22Rv1 (cell line): ENCODE data around the gene SLC12A5.

Experiments
- H3K27ac ChIP-seq: fragments of 450-650 bp; 2 replicates; pipeline ENCODE4 v1.5.1; 2017
- CTCF ChIP-seq: fragments of 450-650 bp; IDR thresholded peaks from 2 replicates; pipeline ENCODE4 v1.5.1; 2017; ENCODE audit warnings: mild to moderate bottlenecking
- ZFX ChIP-seq: fragments of 450-650 bp; IDR thresholded peaks from 2 replicates; pipeline ENCODE4 v1.6.1; 2017; ENCODE audit warnings: antibody characterized with exemption, borderline replicate concordance

Gene SLC12A5

GRCh38 chr20:46071573-46071972 lies 42.6 kb downstream of the SLC12A5 start:
- H3K27ac ChIP-seq: no peak overlapping the region
- no peak for TF ChIP-seq CTCF
- no peak for TF ChIP-seq ZFX

DNA sequence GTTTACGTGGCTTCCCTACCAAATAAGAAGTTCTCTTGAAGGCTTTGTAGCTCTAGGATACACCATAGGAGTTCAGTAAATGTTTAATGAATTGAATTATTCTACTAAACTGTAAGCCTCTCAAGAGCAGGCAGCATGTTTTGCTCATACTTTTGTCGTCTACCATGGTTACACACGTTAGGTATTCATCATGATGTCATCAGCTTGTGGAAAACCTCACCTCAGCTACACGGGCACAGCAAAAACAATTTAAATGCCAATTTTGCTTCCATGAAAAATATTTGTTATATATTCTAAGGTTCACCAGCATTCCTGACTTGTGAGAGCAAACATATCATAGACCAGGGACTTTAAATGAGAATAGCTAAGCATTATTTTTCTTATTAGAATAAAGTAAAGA lies 44.0 kb downstream of the SLC12A5 start:
- no peak overlapping the region for H3K27ac ChIP-seq
- no peak for TF ChIP-seq CTCF
- TF ChIP-seq ZFX: no peak

GRCh38 chr20:46073443-46073842 lies 44.4 kb downstream of the SLC12A5 start:
- H3K27ac ChIP-seq: no peak overlapping the region
- no peak for TF ChIP-seq CTCF

DNA sequence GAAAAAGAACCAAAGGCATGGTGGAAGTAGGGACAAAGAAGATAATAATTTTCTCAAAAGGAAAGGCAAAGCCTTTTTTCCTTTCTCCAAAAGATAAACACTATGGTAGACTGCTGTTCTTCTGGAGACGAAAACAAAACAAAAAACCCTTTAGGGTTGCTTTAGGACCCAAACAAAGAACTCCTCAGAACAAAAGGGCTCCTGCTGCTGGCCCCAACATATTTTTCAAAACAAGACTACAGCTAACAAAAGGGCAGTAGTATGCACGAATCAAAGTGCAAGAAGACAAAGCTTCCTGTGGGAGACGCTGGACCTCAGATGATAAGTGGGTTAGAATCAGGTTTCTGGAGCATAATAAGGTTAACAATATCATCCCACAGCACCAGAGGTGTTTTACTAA lies 45.0 kb downstream of the SLC12A5 start:
- TF ChIP-seq CTCF: no peak
- TF ChIP-seq ZFX: no peak
- H3K27ac ChIP-seq: no peak overlapping the region

DNA sequence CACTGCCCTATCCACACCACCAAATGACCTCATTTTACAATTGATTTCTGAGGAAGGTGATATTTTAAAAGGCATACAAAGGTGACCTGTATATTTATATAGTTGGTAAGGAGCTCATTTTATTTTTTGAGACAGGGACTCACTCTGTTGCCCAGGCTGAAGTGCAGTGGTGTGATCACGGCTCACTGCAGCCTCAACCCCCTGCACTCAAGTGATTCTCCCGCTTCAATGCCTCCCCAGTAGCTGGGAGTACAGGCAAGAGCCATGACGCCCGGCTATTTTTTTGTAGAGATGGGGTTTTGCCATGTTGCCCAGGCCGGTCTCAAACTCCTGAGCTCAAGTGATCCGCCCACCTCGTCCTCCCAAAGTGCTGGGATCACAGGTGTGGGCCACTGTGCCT lies 47.8 kb downstream of the SLC12A5 start:
- no peak overlapping the region for H3K27ac ChIP-seq
- TF ChIP-seq ZFX (no peak), CTCF (no peak)

- TF ChIP-seq CTCF: no peak
- no peak for TF ChIP-seq ZFX
- H3K27ac ChIP-seq: no peak overlapping the region
These were observed 48.8 kb downstream of the SLC12A5 start for GRCh38 chr20:46077642-46078305.

- no peak for TF ChIP-seq ZFX
- no peak for TF ChIP-seq CTCF
- H3K27ac ChIP-seq: no peak overlapping the region
These were observed 49.9 kb downstream of the SLC12A5 start for GRCh38 chr20:46078954-46079353.
